Fibroblast of villous mesenchyme (primary cell): ENCODE data around the gene PPY. TPM values are rescaled to one million over a fixed set of nuclear protein-coding genes. Genes with fewer than 3 reads are reported as not detected.

Experiments
- DNase-seq: peaks from one replicate; pipeline ENCODE4 v3.0.0-alpha.2; 2010; ENCODE audit warnings: low read depth
- H3K4me3 ChIP-seq: 2 replicates; pipeline ENCODE4 v1.5.1; 2011; ENCODE audit warnings: low read depth, mild to moderate bottlenecking, low read length
- total RNA-seq: library from RNA; depleted of rRNA; stranded (reverse); fragments of >200 nt; gene quantifications from 2 replicates; pipeline ENCODE4 v1.2.3, GENCODE V29; 2012
- TF ChIP-seq, protein P1 (sequence below): IDR thresholded peaks from 2 replicates; pipeline ENCODE4 v1.5.1; 2012; ENCODE audit warnings: low read depth, mild to moderate bottlenecking, low read length; ENCODE audit not compliant: insufficient read depth

The PPY gene, protein sequence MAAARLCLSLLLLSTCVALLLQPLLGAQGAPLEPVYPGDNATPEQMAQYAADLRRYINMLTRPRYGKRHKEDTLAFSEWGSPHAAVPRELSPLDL
- not detected in 2 replicates for total RNA-seq

DNA sequence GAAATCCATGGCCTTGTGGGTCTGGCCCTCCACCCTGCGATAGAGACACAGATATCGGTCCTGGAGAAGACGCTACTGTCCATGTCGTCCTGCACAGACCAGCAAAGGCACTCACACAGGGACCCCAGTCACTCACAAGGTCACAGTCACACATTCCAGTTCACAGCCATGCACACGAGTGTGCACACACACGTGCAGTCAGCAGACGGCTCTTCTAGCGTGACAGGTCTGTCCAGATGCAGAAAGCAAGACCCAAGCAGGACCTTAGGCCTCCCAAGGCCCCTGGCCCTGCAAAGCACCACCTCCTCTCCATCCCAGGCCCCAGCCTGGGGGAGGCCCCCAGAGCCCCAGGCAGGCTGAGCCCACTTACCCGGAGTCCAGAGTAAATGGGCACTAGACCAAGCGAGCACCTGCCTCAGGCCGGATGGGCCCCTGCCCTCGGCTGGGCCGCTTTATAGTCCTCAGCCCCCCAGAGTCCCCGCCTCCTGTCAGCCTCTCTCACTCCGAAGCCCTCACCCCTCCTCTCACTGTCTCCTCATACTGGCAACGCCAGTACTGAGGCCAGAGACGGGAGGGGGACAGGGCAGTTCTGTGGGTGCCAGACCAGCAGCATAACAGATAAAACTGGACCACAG, at the start of gene PPY:
TSS of gene PPY (minus strand) at position 426 of the 635 bp plus-strand sequence. CDS start 822 bp downstream, outside the sequence.
- no peak for DNase-seq
- H3K4me3 ChIP-seq: no peak within 1 kb of the TSS
- TF ChIP-seq, protein P1, sequence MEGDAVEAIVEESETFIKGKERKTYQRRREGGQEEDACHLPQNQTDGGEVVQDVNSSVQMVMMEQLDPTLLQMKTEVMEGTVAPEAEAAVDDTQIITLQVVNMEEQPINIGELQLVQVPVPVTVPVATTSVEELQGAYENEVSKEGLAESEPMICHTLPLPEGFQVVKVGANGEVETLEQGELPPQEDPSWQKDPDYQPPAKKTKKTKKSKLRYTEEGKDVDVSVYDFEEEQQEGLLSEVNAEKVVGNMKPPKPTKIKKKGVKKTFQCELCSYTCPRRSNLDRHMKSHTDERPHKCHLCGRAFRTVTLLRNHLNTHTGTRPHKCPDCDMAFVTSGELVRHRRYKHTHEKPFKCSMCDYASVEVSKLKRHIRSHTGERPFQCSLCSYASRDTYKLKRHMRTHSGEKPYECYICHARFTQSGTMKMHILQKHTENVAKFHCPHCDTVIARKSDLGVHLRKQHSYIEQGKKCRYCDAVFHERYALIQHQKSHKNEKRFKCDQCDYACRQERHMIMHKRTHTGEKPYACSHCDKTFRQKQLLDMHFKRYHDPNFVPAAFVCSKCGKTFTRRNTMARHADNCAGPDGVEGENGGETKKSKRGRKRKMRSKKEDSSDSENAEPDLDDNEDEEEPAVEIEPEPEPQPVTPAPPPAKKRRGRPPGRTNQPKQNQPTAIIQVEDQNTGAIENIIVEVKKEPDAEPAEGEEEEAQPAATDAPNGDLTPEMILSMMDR: no peak

DNA sequence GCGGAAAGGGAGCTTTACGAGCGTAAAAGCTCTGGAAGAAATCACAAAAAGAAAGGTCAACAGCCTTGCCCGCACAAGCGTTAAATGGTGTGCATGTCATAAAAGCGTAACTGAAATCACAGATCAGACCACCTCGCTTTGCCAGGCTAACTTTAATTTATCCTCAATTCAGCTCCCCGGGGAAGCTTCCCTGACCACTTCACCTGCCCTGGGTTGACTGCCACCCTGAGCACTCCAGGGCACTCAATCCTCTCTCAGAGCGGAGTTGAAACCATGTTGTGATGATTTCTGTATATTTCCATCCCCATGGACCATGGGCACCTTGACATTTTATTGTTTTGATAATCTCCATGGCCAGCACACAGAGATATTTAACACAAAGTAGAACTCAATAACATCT, 46.0 kb upstream of the PPY start:
- DNase-seq: no peak
- TF ChIP-seq, protein P1: no peak
- H3K4me3 ChIP-seq: no peak overlapping the region

DNA sequence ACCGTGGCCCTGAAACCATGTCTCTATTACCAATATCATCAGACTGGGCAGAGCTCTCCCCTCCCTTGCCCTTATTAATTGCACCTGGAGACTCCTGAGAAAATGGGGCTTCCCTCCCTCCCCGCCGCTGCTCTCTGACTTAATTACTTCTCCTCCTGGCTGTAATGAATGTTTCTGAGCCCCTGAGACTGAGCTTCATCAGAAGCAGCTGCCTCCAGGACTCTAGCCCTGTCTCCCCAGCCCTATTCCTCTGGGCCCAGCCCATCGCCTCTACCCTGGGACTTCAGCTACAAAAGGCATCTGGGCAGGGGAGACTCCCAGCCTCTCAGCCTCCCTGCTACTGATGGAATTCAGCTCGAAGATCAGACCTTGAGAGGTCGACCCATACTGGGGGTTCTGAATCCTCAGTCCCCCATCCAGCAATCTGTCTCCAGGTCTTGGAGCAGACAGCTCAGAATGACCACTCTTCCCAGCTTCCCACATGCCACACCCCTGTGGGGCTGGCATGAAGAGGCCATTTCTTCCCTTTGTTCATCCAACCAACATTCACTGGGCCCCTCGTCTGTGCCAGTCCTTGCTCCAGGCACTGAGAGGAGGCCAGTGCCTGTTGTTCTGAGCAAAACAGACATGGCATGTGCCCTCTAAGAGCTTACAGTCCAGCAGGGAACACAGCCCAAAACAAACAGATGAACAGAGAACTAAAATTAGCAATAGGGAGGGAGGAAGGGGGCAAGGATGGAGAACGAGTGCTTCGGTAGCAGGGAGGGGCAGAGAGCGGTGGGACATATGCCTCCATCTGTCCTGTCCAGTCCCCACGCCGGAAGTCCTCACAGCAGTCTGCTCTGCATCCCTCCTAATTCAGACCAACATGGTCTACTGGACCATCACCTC, 45.1 kb upstream of the PPY start:
- DNase-seq: no peak
- no peak overlapping the region for H3K4me3 ChIP-seq
- TF ChIP-seq, protein P1: no peak

DNA sequence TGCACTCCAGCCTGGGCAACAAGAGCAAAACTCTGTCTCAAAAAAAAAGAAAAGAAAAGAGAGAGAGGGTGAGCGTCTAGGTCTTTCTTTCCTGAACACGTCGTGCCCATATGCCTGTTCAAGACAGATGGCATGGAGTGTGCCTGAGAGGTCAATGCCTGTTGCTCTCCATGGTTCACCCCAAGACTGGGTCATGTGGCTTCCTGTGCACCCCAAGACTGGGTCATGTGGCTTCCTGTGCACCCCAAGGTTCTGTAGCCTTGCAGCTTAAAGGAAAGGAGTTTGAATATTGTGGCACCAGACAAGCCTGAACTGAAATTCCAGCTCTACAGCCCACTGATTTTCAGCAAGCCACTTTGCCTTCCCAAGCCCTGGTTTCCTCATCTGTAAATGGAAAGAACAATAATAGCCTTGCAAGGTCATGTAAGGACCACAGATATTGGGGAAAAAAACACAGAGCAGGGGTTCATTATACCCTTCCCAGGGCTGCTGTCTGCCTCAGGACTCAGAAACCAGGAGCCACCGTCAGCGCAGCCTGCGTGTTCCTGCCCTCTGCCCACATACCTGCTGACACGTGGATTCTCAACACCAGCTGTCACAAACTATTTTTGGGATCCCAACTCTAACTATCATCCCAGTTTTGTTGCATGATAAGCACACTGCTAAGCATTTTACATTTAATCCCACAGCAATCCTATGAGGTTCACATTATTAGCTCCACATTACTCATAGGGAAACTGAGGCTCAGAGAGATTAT, 44.1 kb upstream of the PPY start:
- DNase-seq: no peak
- H3K4me3 ChIP-seq: no peak overlapping the region
- TF ChIP-seq, protein P1: no peak

DNA sequence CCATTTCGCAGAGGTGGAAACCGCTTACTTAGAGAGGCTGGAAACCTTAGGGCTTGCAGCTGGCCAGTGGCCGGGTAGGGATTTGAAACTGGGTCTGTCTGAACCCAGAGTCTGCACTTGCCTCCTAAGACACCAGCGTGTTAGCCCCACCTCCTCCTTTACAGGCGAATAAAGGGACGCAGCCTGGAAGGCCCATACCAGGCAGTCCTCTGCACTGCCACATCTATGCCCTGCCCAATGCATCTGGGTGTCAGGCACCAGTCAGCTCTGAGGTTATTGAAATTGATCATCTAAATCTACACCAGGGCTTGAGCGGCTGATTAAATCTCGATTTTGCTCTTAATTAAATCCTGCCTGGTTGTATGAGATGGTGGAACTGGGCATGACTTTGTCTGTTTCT, 42.2 kb upstream of the PPY start:
- TF ChIP-seq, protein P1: no peak
- DNase-seq: no peak
- H3K4me3 ChIP-seq: no peak overlapping the region
